Measurements from ENCODE around the gene RAB10. TPM values are rescaled to one million over a fixed set of nuclear protein-coding genes. Genes with fewer than 3 reads are reported as not detected.
A peak's percentile ranks its signal among the peaks of the same experiment; 100 is the strongest.
"Not testable (repeated sequence)": the region's sequence is repeated elsewhere in the genome, so short reads cannot be mapped to it uniquely, and the experiment has no call there.

Gene RAB10
- polyA plus RNA-seq, 1 donor from 2014 or later, result 169 TPM

DNA sequence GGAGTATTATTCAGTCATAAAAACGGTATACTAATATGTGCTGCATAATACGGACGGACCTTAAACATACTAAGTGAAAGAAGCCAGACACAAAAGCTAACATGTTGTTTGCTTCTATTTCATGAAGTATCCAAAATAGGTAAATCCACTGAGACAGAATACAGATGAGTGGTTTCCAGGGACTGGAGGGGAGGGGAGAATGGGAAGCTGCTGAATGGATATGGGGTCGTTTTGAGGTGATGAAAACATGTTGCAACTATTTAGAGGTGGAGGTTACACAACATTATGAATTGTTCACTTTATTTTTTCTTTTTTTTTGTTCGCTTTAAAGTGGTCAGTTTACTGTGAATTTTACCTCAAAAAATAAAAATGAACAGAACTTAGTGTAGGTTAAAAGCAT lies 52.9 kb downstream of the RAB10 start:
- H3K4me2 ChIP-seq (ENCODE audit: low read length), result no peak overlapping the region

DNA sequence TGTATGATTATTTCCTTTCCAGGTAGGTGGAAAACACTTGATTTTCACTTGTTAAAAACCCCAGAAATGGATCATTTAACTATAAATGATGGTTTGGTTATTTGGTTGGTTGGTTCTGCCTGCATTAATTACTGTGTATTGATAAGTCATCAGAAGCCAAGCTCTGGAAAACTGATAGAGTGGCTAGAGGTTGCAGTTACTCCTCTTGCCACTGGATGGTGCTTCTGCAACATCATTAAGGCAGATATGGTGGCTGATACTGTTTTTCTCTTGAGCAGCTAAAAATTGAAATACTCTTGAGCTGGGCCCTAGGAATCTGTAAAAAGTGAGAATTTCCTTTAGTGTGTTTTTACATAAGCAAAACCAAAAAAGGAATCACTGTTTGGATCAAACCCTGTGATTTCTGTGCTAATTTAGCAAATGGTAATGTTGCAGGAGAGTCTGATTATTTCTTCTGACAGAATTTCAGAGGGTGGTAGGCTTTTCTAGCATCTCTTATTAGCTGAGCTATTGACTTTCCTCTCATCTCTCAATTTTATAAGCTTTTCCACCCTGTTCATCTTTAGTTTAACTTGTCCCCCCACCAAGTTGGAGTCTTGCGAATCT lies 54.3 kb downstream of the RAB10 start:
- Histone ChIP-seq H3K27me3 (ENCODE audit: insufficient read depth, low read depth, low read length) (no peaks in the 10 kb centered on the region), H3K4me2 (ENCODE audit: low read length) (no peak overlapping the region), H2AFZ (ENCODE audit: low read depth, low read length) (no peak overlapping the region), H3K27ac (ENCODE audit: low read length) (no peak overlapping the region), H3K9me2 (ENCODE audit: insufficient read depth, low read length) (no peaks in the 10 kb centered on the region), H3K36me3 (ENCODE audit: insufficient read depth, low read length) (no peaks in the 10 kb centered on the region), H3K79me2 (replicated peaks; ENCODE audit: insufficient read depth, low read length) (peaks cover 40% of the 10 kb centered on the region), H3F3A (ENCODE audit: insufficient read depth, low read length, poor library complexity, severe bottlenecking) (no peaks in the 10 kb centered on the region), H3K4me3 (ENCODE audit: low read length) (no peak overlapping the region), H4K20me1 (ENCODE audit: insufficient read depth) (no peaks in the 10 kb centered on the region), H3K9me3 (ENCODE audit: low read length) (peaks cover 5% of the 10 kb centered on the region), H3K9ac (ENCODE audit: low read length) (no peak overlapping the region)
- TF ChIP-seq MXI1 (conservative IDR thresholded peaks at IDR 0.05; ENCODE audit: poor library complexity, severe bottlenecking) (no peak), EP300 (conservative IDR thresholded peaks at IDR 0.05; ENCODE audit: poor library complexity, severe bottlenecking) (no peak), EZH2 (IDR thresholded peaks at IDR 0.05; ENCODE audit: borderline replicate concordance, insufficient read depth, low read length, poor library complexity, severe bottlenecking) (no peak), RAD21 (conservative IDR thresholded peaks at IDR 0.05) (peak; percentile 61), SMC3 (conservative IDR thresholded peaks at IDR 0.05; ENCODE audit: poor library complexity) (peak; percentile 63)
- TF ChIP-seq, protein P1, sequence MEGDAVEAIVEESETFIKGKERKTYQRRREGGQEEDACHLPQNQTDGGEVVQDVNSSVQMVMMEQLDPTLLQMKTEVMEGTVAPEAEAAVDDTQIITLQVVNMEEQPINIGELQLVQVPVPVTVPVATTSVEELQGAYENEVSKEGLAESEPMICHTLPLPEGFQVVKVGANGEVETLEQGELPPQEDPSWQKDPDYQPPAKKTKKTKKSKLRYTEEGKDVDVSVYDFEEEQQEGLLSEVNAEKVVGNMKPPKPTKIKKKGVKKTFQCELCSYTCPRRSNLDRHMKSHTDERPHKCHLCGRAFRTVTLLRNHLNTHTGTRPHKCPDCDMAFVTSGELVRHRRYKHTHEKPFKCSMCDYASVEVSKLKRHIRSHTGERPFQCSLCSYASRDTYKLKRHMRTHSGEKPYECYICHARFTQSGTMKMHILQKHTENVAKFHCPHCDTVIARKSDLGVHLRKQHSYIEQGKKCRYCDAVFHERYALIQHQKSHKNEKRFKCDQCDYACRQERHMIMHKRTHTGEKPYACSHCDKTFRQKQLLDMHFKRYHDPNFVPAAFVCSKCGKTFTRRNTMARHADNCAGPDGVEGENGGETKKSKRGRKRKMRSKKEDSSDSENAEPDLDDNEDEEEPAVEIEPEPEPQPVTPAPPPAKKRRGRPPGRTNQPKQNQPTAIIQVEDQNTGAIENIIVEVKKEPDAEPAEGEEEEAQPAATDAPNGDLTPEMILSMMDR (IDR thresholded peaks at IDR 0.05; ENCODE audit: poor library complexity, severe bottlenecking), result peak; percentile 67

More for the DNA sequence above, 52.9 kb downstream of the RAB10 start:
- no peaks in the 10 kb centered on the region for H3K36me3 ChIP-seq (ENCODE audit: insufficient read depth, low read length)
- H3F3A ChIP-seq (ENCODE audit: insufficient read depth, low read length, poor library complexity, severe bottlenecking), result no peaks in the 10 kb centered on the region
- TF ChIP-seq POLR2AphosphoS5 (IDR thresholded peaks at IDR 0.05) (no peak), RAD21 (conservative IDR thresholded peaks at IDR 0.05) (no peak), SMC3 (conservative IDR thresholded peaks at IDR 0.05; ENCODE audit: poor library complexity) (no peak), EP300 (conservative IDR thresholded peaks at IDR 0.05; ENCODE audit: poor library complexity, severe bottlenecking) (no peak)
- TF ChIP-seq, protein P2, sequence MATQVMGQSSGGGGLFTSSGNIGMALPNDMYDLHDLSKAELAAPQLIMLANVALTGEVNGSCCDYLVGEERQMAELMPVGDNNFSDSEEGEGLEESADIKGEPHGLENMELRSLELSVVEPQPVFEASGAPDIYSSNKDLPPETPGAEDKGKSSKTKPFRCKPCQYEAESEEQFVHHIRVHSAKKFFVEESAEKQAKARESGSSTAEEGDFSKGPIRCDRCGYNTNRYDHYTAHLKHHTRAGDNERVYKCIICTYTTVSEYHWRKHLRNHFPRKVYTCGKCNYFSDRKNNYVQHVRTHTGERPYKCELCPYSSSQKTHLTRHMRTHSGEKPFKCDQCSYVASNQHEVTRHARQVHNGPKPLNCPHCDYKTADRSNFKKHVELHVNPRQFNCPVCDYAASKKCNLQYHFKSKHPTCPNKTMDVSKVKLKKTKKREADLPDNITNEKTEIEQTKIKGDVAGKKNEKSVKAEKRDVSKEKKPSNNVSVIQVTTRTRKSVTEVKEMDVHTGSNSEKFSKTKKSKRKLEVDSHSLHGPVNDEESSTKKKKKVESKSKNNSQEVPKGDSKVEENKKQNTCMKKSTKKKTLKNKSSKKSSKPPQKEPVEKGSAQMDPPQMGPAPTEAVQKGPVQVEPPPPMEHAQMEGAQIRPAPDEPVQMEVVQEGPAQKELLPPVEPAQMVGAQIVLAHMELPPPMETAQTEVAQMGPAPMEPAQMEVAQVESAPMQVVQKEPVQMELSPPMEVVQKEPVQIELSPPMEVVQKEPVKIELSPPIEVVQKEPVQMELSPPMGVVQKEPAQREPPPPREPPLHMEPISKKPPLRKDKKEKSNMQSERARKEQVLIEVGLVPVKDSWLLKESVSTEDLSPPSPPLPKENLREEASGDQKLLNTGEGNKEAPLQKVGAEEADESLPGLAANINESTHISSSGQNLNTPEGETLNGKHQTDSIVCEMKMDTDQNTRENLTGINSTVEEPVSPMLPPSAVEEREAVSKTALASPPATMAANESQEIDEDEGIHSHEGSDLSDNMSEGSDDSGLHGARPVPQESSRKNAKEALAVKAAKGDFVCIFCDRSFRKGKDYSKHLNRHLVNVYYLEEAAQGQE (IDR thresholded peaks at IDR 0.05; ENCODE audit: borderline replicate concordance), result no peak
- no peak overlapping the region for H2AFZ ChIP-seq (ENCODE audit: low read depth, low read length)
- peaks cover 5% of the 10 kb centered on the region for H3K9me3 ChIP-seq (ENCODE audit: low read length)
- H3K4me3 ChIP-seq (ENCODE audit: low read length), result no peak overlapping the region
- peaks cover 39% of the 10 kb centered on the region for H3K79me2 ChIP-seq (replicated peaks; ENCODE audit: insufficient read depth, low read length)
- no peaks in the 10 kb centered on the region for H4K20me1 ChIP-seq (ENCODE audit: insufficient read depth)
- H3K27ac ChIP-seq (ENCODE audit: low read length), result no peak overlapping the region
- no peak overlapping the region for H3K9ac ChIP-seq (ENCODE audit: low read length)
- H3K9me2 ChIP-seq (ENCODE audit: insufficient read depth, low read length), result no peaks in the 10 kb centered on the region
- no peaks in the 10 kb centered on the region for H3K27me3 ChIP-seq (ENCODE audit: insufficient read depth, low read depth, low read length)

DNA sequence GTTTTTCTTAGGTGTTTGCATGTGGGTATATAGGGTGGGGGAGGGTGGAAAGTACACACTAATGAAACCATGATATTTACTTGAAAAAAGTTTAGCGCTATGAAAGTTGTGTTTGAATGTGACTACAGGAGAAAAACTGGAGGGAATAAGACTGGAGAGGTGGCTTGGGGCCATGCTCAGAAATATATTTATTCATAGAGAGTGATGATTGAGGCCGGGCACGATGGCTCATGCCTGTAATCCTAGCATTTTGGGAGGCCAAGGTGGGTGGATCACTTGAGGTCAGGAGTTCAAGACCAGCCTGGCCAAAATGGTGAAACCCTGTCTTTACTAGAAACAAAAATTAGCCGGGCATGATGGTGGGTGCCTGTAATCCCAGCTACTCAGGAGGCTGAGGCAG lies 55.0 kb downstream of the RAB10 start:
- H3K79me2 ChIP-seq (replicated peaks; ENCODE audit: insufficient read depth, low read length), result peaks cover 35% of the 10 kb centered on the region
- H3K36me3 ChIP-seq (ENCODE audit: insufficient read depth, low read length); H3K9ac ChIP-seq (ENCODE audit: low read length); H2AFZ ChIP-seq (ENCODE audit: low read depth, low read length); H4K20me1 ChIP-seq (ENCODE audit: insufficient read depth); H3K9me3 ChIP-seq (ENCODE audit: low read length); H3K9me2 ChIP-seq (ENCODE audit: insufficient read depth, low read length); H3K27me3 ChIP-seq (ENCODE audit: insufficient read depth, low read depth, low read length); H3K4me2 ChIP-seq (ENCODE audit: low read length); H3F3A ChIP-seq (ENCODE audit: insufficient read depth, low read length, poor library complexity, severe bottlenecking); H3K4me3 ChIP-seq (ENCODE audit: low read length); H3K27ac ChIP-seq (ENCODE audit: low read length): not testable (repeated sequence)
